HepG2 (cell line): ENCODE data around the gene MUSK. TPM values are rescaled to one million over a fixed set of nuclear protein-coding genes. Genes with fewer than 3 reads are reported as not detected.

ENCODE experiments used
- ATAC-seq: fragments of 200-7000 bp; cut with Tn5 transposase; 3 replicates; pipeline ENCODE4 v1.9.1; 2020; ENCODE audit warnings: mild to moderate bottlenecking, moderate library complexity
- BruUV-seq: library from RNA; stranded (reverse); fragments of 400-500 nt; replicated peaks from 2 replicates; lab custom pipeline; 2021; lab: Mats Ljungman, UMichigan
- CTCF ChIA-PET: fragments of 300-600 bp; formaldehyde crosslinking; extraction: SDS; loops from one replicate; lab custom pipeline; 2021; ENCODE audit warnings: low total read pairs, inconsistent platforms, low intra/inter-chr PET ratio; lab: Yijun Ruan, JAX
- POLR2A ChIA-PET: fragments of 350-600 bp; sonication (Branson Sonifier 250); formaldehyde crosslinking; loops from one replicate; lab custom pipeline; 2020; ENCODE audit warnings: antibody characterized with exemption, inconsistent platforms; lab: Yijun Ruan, JAX
- DNase-seq: peaks from one replicate; pipeline ENCODE4 v3.0.0-alpha.2; 2015; ENCODE audit warnings: low spot score
- FAIRE-seq: peaks from 3 replicates; lab custom pipeline; 2011; peaks lifted over from hg19 to GRCh38; lab: Jason Lieb, UNC
- H2AFZ ChIP-seq: one replicate; pipeline ENCODE4 v1.6.1; 2011; ENCODE audit warnings: low read length, inconsistent platforms
- H3K27ac ChIP-seq: fragments of 300-600 bp; 3 replicates; pipeline ENCODE4 v1.8.0; 2011; ENCODE audit warnings: mixed run types, mild to moderate bottlenecking, mixed read lengths, low read length, inconsistent platforms; ENCODE audit not compliant: insufficient read depth; ENCODE audit errors: extremely low read length
- H3K27me3 ChIP-seq, 2 experiments: fragments of 200-600 bp in 1 of 2; 2 replicates in 1 of 2; 3 replicates in 1 of 2; pipeline versions ENCODE4 v1.6.0 to v1.8.0; 2011; ENCODE audit warnings: low read length in 2 of 2, mild to moderate bottlenecking in 2 of 2, moderate library complexity in 2 of 2, inconsistent platforms in 1 of 2; ENCODE audit not compliant: insufficient read depth in 2 of 2, control insufficient read depth in 1 of 2
- H3K36me3 ChIP-seq, 2 experiments: fragments of 200-600 bp in 1 of 2; replicated peaks in 1 of 2; 2 replicates in 1 of 2; 3 replicates in 1 of 2; pipeline versions ENCODE4 v1.5.1 to v1.8.0; 2011; ENCODE audit warnings: low read length in 2 of 2, inconsistent platforms in 1 of 2; ENCODE audit not compliant: insufficient read depth in 2 of 2, control insufficient read depth in 1 of 2
- H3K4me1 ChIP-seq: 2 replicates; pipeline ENCODE4 v1.5.1; 2012; ENCODE audit warnings: low read length, inconsistent platforms; ENCODE audit not compliant: insufficient read depth
- H3K4me2 ChIP-seq: 2 replicates; pipeline ENCODE4 v1.6.0; 2011; ENCODE audit warnings: low read depth, low read length, inconsistent platforms
- H3K4me3 ChIP-seq, 3 experiments: fragments of 200-600 bp in 1 of 3; sonication (generic), shearing (Covaris generic) in 1 of 3; replicated peaks in 1 of 3; 2 replicates each; pipeline ENCODE4 v1.5.1; 2011 to 2016; ENCODE audit warnings: low read length in 3 of 3, inconsistent platforms in 2 of 3, low read depth in 2 of 3, mild to moderate bottlenecking in 2 of 3, control low read depth in 1 of 3, mixed read lengths in 1 of 3; ENCODE audit not compliant: insufficient read depth in 1 of 3
- H3K79me2 ChIP-seq: one replicate; pipeline ENCODE4 v1.6.1; 2011; ENCODE audit warnings: low read length, inconsistent platforms; ENCODE audit not compliant: insufficient read depth
- H3K9ac ChIP-seq: 2 replicates; pipeline ENCODE4 v1.6.0; 2011; ENCODE audit warnings: mild to moderate bottlenecking, low read depth, low read length, inconsistent platforms; ENCODE audit not compliant: insufficient read depth
- H3K9me3 ChIP-seq: 2 replicates; pipeline ENCODE4 v1.5.1; 2012; ENCODE audit warnings: mild to moderate bottlenecking, low read length
- H4K20me1 ChIP-seq: 2 replicates; pipeline ENCODE4 v1.6.0; 2011; ENCODE audit warnings: inconsistent platforms, mild to moderate bottlenecking, low read length, moderate library complexity; ENCODE audit not compliant: insufficient read depth
- BORCS8-MEF2B ChIP-seq: sonication (generic); formaldehyde crosslinking; IDR thresholded peaks from 2 replicates; pipeline ENCODE4 v1.8.0; 2022; ENCODE audit warnings: mild to moderate bottlenecking, missing genetic modification reagents
- CBX5 ChIP-seq: sonication (generic); formaldehyde crosslinking; IDR thresholded peaks from 2 replicates; pipeline ENCODE4 v1.4.0; 2020; ENCODE audit warnings: missing genetic modification reagents, borderline replicate concordance
- CCAR2 ChIP-seq: fragments of 200-400 bp; formaldehyde crosslinking; optimal IDR thresholded peaks from 2 replicates; pipeline ENCODE3; 2018; ENCODE audit warnings: low read depth, mild to moderate bottlenecking, low read length, moderate library complexity
- ETV6 ChIP-seq: sonication (generic); formaldehyde crosslinking; conservative IDR thresholded peaks from 2 replicates; pipeline ENCODE4 v1.4.0; 2020; ENCODE audit warnings: missing genetic modification reagents
- HMG20B ChIP-seq: conservative IDR thresholded peaks from 2 replicates; pipeline ENCODE4 v1.6.1; 2016; ENCODE audit warnings: missing genetic modification reagents, missing compliant biosample characterization
- KAT7 ChIP-seq: IDR thresholded peaks from 2 replicates; pipeline ENCODE4 v1.6.1; 2018; ENCODE audit warnings: borderline replicate concordance, missing compliant biosample characterization
- KLF13 ChIP-seq: sonication (generic); formaldehyde crosslinking; IDR thresholded peaks from 2 replicates; pipeline ENCODE4 v1.4.0; 2020; ENCODE audit warnings: mild to moderate bottlenecking, missing genetic modification reagents
- RAD21 ChIP-seq: fragments of 450-650 bp; formaldehyde crosslinking; IDR thresholded peaks from 2 replicates; pipeline ENCODE4 v1.5.0; 2020; ENCODE audit warnings: mild to moderate bottlenecking
- ZFP37 ChIP-seq: sonication (generic); formaldehyde crosslinking; IDR thresholded peaks from 2 replicates; pipeline ENCODE4 v1.4.0; 2020; ENCODE audit warnings: missing genetic modification reagents, borderline replicate concordance
- ZIK1 ChIP-seq: sonication (generic); formaldehyde crosslinking; IDR thresholded peaks from 2 replicates; pipeline ENCODE4 v1.5.0; 2020; ENCODE audit warnings: mild to moderate bottlenecking, low read depth, missing genetic modification reagents, borderline replicate concordance
- ZNF225 ChIP-seq: sonication (generic); formaldehyde crosslinking; IDR thresholded peaks from 2 replicates; pipeline ENCODE4 v1.4.0; 2020; ENCODE audit warnings: mild to moderate bottlenecking, missing genetic modification reagents
- WGBS: methylation state at CpG from one replicate; pipeline ENCODE4 v1.1.6; 2017; ENCODE audit warnings: low lambda C conversion rate; 5-methylcytosine and 5-hydroxymethylcytosine counted together
- in situ Hi-C: cut with HindIII; loops from 2 replicates; pipeline ENCODE4 v1.10.0; 2017; ENCODE audit warnings: low pct_unique_long_range_greater_than_20kb; ENCODE audit not compliant: extremely low pct_ligation_motif_present
- intact Hi-C: fragments of 100-400 bp; cut with micrococcal nuclease; formaldehyde crosslinking; loops from one replicate; pipeline ENCODE4 v1.10.0; 2022; ENCODE audit not compliant: unreplicated experiment
- polyA plus RNA-seq, 8 experiments: library from polyadenylated mRNA; depleted of rRNA in 3 of 8; stranded (reverse) in 7 of 8; unstranded in 1 of 8; fragments of >200 nt; fragmentation: Illumina TruSeq in 4 of 8; extraction: Trizol in 4 of 8; gene quantifications; 2 replicates each; pipeline versions ENCODE4 v1.2.1 to v1.2.3, GENCODE V29; 2011 to 2016; ENCODE audit warnings: low read depth in 4 of 8, missing spikeins in 1 of 8, mixed read lengths in 1 of 8; ENCODE audit not compliant: insufficient read depth in 1 of 8
- total RNA-seq, 5 experiments: library from RNA; depleted of rRNA; stranded (reverse); fragments of >200 nt; fragmentation: Illumina TruSeq; extraction: Trizol; gene quantifications; 2 replicates each; pipeline ENCODE4 v1.2.3, GENCODE V29; 2016; ENCODE audit warnings: low read depth in 1 of 5
- TF ChIP-seq, protein P1 (sequence below): sonication (generic); formaldehyde crosslinking; IDR thresholded peaks from 2 replicates; pipeline ENCODE4 v1.8.1; 2023; ENCODE audit warnings: missing genetic modification reagents, inconsistent platforms, borderline replicate concordance
- TF ChIP-seq, protein P2 (sequence below): sonication (generic); formaldehyde crosslinking; IDR thresholded peaks from 2 replicates; pipeline ENCODE4 v1.5.0; 2020; ENCODE audit warnings: missing genetic modification reagents
- TF ChIP-seq, protein P3 (sequence below): sonication (generic); formaldehyde crosslinking; IDR thresholded peaks from 2 replicates; pipeline ENCODE4 v1.8.0; 2022; ENCODE audit warnings: missing genetic modification reagents, mild to moderate bottlenecking, moderate library complexity, borderline replicate concordance
- TF ChIP-seq, protein P4 (sequence below): sonication (generic); formaldehyde crosslinking; IDR thresholded peaks from 2 replicates; pipeline ENCODE4 v1.4.0; 2020; ENCODE audit warnings: missing genetic modification reagents; ENCODE audit errors: not compliant biosample characterization
- TF ChIP-seq, protein P5 (sequence below): sonication (generic); formaldehyde crosslinking; IDR thresholded peaks from 2 replicates; pipeline ENCODE4 v1.8.1; 2023; ENCODE audit warnings: mild to moderate bottlenecking, missing genetic modification reagents

The MUSK gene
- total and polyA plus RNA-seq, 2 of the 13 experiments (the other 11 are each of a cell fraction or from before 2014, with no cell fraction given), result not detected

DNA sequence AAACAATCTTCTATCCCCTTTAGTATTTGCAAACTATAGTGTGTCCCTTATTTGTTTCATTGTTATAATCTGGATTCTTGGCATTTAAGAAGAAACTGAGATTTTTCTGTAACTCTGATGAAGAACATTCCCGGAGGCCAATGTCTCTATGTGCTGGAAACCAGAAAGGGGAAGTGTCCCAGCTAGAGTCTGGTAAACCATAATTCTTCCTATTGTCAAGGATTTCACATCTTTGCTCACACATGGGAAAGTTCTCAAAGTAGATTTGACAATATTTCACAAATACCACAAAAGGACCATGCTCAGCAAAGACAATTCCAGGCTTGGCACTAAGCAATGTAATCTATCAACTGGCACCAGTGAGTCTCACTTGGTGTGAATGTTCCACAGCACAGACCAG lies 146.8 kb downstream of the MUSK start:
- H4K20me1 ChIP-seq, result no peaks in the 10 kb centered on the region

More for the DNA sequence above, 146.8 kb downstream of the MUSK start:
- H3K9me3 ChIP-seq, result no peaks in the 10 kb centered on the region
- no peak overlapping the region for H3K4me2 ChIP-seq
- H3K79me2 ChIP-seq, result no peaks in the 10 kb centered on the region
- no peaks in the 10 kb centered on the region for H3K4me1 ChIP-seq
- H3K4me3 ChIP-seq, result no peak overlapping the region
- no peak for ATAC-seq
- intact Hi-C loops, result no loop called here
- ChIA-PET CTCF (no interaction called here), POLR2A (no interaction called here)
- TF ChIP-seq HMG20B (CRISPR knock-in tag) (no peak), ZNF225 (CRISPR knock-in tag) (no peak), CBX5 (no peak), ZFP37 (CRISPR knock-in tag) (no peak), CCAR2 (no peak), RAD21 (CRISPR knock-in tag) (no peak), KAT7 (CRISPR knock-in tag) (no peak), ETV6 (CRISPR knock-in tag) (no peak), BORCS8-MEF2B (no peak), ZIK1 (CRISPR knock-in tag) (no peak), KLF13 (CRISPR knock-in tag) (no peak)
- TF ChIP-seq, protein P1, sequence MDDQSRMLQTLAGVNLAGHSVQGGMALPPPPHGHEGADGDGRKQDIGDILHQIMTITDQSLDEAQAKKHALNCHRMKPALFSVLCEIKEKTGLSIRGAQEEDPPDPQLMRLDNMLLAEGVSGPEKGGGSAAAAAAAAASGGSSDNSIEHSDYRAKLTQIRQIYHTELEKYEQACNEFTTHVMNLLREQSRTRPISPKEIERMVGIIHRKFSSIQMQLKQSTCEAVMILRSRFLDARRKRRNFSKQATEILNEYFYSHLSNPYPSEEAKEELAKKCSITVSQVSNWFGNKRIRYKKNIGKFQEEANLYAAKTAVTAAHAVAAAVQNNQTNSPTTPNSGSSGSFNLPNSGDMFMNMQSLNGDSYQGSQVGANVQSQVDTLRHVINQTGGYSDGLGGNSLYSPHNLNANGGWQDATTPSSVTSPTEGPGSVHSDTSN, result no peak
- TF ChIP-seq, protein P2, sequence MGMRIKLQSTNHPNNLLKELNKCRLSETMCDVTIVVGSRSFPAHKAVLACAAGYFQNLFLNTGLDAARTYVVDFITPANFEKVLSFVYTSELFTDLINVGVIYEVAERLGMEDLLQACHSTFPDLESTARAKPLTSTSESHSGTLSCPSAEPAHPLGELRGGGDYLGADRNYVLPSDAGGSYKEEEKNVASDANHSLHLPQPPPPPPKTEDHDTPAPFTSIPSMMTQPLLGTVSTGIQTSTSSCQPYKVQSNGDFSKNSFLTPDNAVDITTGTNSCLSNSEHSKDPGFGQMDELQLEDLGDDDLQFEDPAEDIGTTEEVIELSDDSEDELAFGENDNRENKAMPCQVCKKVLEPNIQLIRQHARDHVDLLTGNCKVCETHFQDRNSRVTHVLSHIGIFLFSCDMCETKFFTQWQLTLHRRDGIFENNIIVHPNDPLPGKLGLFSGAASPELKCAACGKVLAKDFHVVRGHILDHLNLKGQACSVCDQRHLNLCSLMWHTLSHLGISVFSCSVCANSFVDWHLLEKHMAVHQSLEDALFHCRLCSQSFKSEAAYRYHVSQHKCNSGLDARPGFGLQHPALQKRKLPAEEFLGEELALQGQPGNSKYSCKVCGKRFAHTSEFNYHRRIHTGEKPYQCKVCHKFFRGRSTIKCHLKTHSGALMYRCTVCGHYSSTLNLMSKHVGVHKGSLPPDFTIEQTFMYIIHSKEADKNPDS (CRISPR knock-in tag), result no peak
- TF ChIP-seq, protein P3, sequence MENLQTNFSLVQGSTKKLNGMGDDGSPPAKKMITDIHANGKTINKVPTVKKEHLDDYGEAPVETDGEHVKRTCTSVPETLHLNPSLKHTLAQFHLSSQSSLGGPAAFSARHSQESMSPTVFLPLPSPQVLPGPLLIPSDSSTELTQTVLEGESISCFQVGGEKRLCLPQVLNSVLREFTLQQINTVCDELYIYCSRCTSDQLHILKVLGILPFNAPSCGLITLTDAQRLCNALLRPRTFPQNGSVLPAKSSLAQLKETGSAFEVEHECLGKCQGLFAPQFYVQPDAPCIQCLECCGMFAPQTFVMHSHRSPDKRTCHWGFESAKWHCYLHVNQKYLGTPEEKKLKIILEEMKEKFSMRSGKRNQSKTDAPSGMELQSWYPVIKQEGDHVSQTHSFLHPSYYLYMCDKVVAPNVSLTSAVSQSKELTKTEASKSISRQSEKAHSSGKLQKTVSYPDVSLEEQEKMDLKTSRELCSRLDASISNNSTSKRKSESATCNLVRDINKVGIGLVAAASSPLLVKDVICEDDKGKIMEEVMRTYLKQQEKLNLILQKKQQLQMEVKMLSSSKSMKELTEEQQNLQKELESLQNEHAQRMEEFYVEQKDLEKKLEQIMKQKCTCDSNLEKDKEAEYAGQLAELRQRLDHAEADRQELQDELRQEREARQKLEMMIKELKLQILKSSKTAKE (CRISPR knock-in tag), result no peak
- TF ChIP-seq, protein P4, sequence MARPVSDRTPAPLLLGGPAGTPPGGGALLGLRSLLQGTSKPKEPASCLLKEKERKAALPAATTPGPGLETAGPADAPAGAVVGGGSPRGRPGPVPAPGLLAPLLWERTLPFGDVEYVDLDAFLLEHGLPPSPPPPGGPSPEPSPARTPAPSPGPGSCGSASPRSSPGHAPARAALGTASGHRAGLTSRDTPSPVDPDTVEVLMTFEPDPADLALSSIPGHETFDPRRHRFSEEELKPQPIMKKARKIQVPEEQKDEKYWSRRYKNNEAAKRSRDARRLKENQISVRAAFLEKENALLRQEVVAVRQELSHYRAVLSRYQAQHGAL (CRISPR knock-in tag), result no peak
- TF ChIP-seq, protein P5, sequence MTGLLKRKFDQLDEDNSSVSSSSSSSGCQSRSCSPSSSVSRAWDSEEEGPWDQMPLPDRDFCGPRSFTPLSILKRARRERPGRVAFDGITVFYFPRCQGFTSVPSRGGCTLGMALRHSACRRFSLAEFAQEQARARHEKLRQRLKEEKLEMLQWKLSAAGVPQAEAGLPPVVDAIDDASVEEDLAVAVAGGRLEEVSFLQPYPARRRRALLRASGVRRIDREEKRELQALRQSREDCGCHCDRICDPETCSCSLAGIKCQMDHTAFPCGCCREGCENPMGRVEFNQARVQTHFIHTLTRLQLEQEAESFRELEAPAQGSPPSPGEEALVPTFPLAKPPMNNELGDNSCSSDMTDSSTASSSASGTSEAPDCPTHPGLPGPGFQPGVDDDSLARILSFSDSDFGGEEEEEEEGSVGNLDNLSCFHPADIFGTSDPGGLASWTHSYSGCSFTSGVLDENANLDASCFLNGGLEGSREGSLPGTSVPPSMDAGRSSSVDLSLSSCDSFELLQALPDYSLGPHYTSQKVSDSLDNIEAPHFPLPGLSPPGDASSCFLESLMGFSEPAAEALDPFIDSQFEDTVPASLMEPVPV (CRISPR knock-in tag), result no peak
- H2AFZ ChIP-seq, result no peak overlapping the region
- H3K27ac ChIP-seq, result no peak overlapping the region
- no peaks in the 10 kb centered on the region for H3K36me3 ChIP-seq
- 29% methylated on average over 1 of the region's 1 CpG for WGBS
- no peaks in the 10 kb centered on the region for H3K27me3 ChIP-seq
- FAIRE-seq, result no peak
- no peak overlapping the region for H3K9ac ChIP-seq
- DNase-seq, result no peak
- no TSS peak for BruUV-seq
- in situ Hi-C loops, result no loop called here
